NCI-H2227 treated with DMSO at 0.1 percent for 48 hours (cell line): ENCODE results near the gene TAP2.
A peak's percentile ranks its signal among the peaks of the same experiment; 100 is the strongest.
"Not testable (repeated sequence)": the region's sequence is repeated elsewhere in the genome, so short reads cannot be mapped to it uniquely, and the experiment has no call there.

Source experiments
- DNase-seq: peaks from one replicate; lab custom pipeline; 2025; lab: John Stamatoyannopoulos, UW

The TAP2 gene

DNA sequence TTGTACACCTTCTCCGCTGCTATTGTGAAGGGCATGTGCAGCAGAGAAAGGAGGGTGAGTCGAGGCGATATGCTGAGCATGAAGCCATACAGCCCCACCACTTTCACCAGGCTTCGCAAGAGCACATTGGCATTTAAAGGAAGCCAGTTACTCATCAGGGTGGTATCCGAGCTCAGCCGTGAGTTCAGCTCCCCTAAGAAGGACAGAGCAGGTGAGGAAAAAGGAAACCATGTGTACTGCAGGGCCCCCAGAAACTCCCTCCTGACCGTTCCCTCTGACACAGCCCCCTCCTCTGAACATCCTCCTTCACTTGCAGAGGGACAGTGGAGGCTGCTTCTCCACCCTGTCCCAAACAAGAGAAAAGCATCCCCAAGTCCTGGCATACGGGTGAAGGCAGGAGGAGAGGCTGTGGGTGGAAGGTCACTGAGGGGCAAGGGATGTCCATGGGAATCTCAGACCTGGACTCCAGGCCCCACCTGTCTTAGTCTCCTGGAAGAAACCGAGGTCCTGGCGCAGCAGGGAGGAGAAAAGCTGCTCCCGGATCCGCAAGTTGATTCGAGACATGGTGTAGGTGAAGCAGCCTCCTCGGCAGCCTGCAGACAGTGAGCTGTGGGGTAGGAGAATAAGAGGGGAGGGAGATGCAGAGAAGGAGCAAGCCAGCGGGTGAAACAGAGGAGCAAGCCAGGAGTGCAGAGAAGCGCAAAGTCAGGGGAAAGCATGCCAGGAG lies 3.2 kb downstream of the TAP2 start:
- DNase-seq = no peak

DNA sequence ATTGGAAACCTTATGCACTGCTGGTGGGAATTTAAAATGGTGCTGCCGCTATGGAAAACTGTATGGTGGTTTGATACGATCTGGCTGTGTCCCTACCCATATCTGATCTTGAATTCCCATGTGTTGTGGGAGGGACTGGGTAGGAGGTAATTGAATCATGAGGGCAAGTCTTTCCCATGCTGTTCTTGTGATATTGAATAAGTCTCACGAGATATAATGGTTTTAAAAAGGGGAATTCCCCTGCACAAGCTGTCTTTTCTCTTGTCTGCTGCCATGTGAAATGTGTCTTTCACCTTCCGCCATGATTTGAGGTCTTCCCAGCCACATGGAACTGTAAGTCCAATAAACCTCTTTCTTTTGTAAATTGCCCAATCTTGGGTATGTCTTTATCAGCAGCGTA lies 4.9 kb downstream of the TAP2 start:
- DNase-seq = no peak

- no peak for DNase-seq
Observed at GRCh38 chr6:32832535-32832934, 6.0 kb downstream of the TAP2 start.

- no peak for DNase-seq
Observed at GRCh38 chr6:32830936-32831335, 7.6 kb downstream of the TAP2 start.

- no peak for DNase-seq
Observed at GRCh38 chr6:32830017-32830416, 8.5 kb downstream of the TAP2 start.

DNA sequence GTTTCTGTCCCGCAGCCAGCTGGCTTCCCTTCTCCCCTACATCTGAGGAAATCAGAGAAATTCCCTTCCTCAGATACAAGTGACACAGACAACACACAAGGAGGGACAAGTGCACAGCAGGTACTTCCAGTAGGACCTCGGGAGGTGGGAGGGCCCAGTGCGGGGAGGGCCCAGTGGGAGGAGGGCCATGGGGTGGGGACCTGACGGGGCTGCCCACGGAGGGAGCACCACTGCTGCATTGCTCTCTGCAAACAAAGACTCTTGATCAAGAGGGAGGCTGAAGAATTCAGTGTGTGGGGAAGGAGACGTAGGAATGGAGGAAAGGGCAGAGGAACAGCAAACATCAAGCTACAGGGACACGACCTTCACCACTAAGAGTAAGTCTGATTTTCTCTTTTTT lies 9.0 kb downstream of the TAP2 start:
- no peak for DNase-seq

- DNase-seq = no peak
Observed at GRCh38 chr6:32827025-32827424, 11.5 kb downstream of the TAP2 start.

- no peak for DNase-seq
Observed at GRCh38 chr6:32825966-32826365, 12.6 kb downstream of the TAP2 start.

DNA sequence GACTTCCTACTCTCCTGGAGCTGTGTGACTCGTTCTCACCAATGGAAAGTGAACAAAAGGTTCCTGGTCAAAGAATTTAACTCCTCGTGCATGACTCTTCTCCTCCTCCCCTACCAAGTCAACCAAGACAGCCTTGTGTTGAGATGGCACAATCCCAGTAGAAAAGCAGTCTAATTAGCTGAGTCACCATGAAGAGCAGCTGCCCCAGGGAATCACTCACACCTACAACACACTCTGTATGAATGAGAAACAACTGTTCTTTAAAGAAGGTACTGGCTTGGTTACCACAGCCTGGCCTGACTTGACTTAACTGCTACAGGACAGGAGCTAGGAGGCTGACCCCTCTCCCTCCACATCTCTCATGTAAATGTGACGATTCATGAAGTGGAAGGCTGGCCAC lies 18.8 kb downstream of the TAP2 start:
- no peak for DNase-seq

GRCh38 chr6:32818867-32819266 lies 19.7 kb downstream of the TAP2 start:
- DNase-seq = no peak

GRCh38 chr6:32816746-32817204 lies 21.8 kb downstream of the TAP2 start, which contains the start of gene HLA-DOB:
TSS of gene HLA-DOB (minus strand) at chr6:32817002. CDS start at chr6:32816951, 51 bp downstream.
- no peak for DNase-seq

GRCh38 chr6:32815996-32816395 lies 22.5 kb downstream of the TAP2 start:
- no peak for DNase-seq

DNA sequence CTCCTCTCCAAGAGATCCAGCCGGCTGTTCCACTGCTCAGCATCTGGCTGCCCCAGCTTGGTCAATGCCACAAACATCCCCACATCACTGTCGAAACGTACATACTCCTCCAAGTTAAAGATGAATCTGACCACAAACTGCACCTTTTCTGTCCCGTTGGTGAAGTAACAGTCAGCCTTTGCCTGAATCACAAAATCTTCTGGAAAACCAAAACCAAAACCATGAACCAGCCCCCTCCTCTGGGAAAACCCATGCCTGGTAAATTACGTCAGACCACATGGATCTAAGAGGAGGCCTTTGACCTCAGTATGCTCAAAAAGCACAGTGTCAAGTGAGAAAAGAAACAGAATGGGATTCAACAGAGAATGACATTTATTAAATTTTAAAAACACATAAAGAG lies 23.4 kb downstream of the TAP2 start:
- DNase-seq = no peak

DNA sequence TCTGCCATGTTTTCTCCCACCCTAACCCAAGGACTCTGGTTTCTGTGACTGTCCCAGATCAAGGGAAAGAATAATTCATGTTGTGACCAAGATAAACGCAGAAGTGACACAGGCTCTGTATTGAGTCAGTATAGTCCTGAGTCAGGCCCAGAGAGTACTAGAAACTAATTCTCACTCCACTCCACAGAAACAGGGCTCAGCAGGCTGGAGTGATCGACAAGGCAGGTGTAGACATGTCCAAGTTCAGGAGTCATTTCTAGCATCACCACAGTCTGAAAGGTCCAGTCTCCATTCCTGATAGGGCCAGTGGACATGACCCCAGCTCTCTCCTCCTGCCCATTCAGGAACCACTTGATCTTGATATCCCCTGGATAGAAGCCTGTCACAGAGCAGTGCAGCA lies 24.4 kb downstream of the TAP2 start:
- DNase-seq = no peak

DNA sequence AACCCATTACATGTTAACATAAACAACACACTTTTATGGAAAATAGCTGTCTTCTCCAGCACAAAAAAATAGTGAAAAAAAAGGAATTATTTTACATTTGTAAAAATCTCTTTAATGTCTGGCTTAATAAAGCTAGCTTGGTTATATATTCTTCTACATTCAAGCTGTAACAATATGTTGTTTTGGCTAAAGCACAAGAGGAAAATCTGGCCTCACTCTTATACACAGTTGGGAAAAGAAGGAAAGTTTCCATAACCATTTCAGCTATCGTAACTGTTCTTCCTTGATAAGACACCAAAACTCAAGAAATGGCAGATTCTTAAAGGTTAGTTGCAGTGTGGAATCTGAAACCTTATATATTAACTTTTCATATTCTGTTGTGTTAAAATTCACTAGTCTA lies 29.4 kb downstream of the TAP2 start:
- no peak for DNase-seq

DNA sequence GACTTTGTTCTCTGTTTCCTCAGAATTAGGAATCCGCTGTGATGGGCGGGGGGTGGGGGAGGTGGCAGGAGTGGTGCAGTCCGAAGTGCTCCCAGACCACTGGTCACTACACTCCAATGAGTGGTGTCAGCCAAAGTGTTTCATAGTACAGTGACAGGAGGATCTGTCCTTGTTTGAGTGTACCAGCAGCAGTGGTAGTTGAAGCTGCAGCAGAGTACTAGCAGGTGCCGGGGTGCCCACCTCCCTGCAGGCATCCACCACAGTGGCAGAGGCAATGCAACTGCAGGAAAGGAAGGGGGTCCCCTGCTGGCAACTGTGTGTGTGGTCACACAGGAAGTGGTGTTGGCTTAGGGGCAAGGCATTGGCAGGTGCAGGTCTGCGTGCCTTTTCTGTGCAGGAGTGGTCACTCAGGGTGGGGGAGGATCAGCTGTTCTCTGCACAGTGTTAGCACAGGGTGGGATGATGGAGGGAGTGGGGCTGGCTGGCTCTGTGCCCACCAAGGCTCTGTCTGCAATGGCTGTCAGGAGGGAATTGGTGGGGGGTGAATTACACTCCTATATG lies 31.4 kb downstream of the TAP2 start:
- DNase-seq = no peak

GRCh38 chr6:32805404-32805803 lies 33.1 kb downstream of the TAP2 start:
- DNase-seq = not testable (repeated sequence)

- no peak for DNase-seq
Observed at GRCh38 chr6:32803416-32803815, 35.1 kb downstream of the TAP2 start.

DNA sequence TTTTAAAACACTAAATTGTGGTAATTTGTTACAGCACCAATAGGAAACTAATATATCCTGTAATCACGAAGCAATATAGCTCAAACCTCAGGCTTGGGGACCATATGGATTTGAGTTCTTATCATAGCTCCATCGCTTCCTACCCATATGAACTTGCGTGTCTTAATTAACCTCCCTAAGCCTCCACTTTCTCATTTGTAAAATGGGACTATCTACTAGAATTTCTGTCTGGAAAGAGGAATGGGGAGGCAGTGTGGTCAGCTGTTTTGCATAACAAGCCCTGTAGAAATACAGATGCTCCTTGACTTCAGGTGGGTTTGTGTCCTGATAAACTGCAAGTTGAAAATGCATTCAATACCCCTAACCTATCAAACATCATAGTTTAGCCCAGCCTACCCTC lies 38.8 kb downstream of the TAP2 start:
- no peak for DNase-seq

DNA sequence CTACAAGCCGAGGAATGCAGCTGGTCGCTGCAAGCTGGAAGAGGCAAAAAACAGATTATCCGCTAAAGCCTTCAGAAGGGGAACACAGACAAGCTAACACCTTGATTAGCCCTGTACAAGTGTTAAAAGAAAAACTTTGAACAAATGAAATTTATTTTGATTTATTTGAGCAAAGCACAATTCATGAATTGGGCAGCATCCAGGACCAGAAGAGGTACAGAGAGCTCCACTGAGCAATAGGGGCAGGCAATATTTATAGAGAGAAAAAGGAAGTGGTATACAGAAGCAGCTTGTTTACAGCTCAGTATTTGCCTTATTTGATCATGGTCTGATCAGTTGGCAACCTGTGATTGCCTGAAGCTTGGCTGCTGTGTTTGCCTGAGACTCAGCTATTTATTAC lies 39.4 kb downstream of the TAP2 start:
- no peak for DNase-seq

DNA sequence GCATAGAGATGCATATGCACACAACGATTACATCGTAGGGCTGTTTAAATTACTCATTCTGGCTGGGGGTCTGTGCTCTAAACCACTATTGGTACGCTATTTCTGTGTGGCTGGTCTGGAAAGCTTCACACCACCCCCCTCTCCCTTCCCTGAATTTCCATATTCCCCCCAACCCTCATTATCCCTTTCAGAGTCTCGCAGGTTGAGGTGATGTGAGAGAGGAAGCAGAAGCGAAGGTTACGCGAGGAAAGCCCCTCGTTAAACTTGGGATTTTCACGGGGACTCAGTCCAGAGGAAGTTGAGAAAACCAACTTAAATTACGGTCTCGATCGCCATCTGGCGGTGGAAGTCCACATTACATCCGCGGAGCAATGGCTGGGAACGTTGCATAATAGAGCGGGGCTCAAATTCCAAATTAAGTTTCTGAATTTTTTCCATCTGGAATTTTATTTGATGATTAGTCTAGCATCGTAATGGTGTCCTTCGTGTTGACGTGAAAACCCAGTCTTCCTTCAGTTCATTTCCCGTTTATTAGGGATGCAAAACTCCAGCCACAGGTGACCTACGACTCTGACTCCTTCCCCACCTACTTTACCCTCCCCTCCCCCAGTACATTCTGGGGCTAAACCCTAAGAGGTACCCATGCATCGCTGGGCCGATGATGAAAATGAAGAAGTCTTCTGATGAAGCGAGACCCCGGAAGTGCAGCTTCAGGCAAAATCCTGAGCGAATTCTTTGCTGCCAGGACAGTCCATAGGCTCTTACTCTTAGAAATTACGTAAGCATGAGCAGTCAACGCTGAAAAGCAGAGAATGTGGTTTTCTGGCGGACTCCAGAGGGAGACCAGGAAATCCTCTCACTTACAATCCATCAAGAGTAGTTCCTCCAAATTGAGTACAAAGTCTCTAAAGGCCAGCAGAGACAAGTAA lies 41.4 kb downstream of the TAP2 start:
- peak; percentile 29 for DNase-seq

GRCh38 chr6:32794510-32794909 lies 44.0 kb downstream of the TAP2 start:
- DNase-seq = no peak

DNA sequence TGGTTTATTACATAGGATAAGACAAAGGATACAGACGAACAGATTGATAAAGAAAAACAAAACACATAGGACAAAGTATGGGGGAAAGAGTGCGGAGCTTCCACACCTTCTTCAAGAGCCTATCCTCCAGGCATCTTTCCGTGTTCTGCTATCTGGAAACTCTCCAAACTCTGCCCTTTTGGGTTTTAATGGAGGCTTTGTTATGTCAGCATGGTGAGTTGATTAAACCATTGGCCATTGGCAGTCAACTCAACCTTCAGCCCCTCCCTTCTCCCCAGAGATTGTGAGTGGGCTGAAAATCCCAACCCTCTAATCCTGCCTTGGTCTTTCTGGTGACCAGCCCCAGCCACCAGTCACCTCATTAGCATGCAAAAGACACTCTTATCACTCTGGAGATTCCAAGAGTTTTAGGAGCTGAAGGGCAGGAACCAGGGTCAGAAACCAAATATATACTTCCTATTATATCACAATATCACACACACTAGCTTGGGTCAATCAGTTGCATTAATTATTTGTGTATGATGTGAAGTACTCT lies 45.6 kb downstream of the TAP2 start:
- no peak for DNase-seq
